Fibroblast of gingiva (primary cell): ENCODE data around the gene HLF.
A peak's percentile ranks its signal among the peaks of the same experiment; 100 is the strongest.

Experiments used
- DNase-seq: peaks from one replicate; pipeline ENCODE4 v3.0.0-alpha.2; 2011; ENCODE audit warnings: low read depth

The HLF gene

GRCh38 chr17:55264645-55265298 is at the start of gene HLF:
TSS of gene HLF (plus strand) at chr17:55264960. CDS start at chr17:55265485, 525 bp downstream.
- DNase-seq, result peak; percentile 71

- DNase-seq, result no peak
These were observed 49.0 kb upstream of the HLF start for GRCh38 chr17:55215711-55216110.

GRCh38 chr17:55216888-55217287 is 47.9 kb upstream of the HLF start:
- DNase-seq, result no peak

GRCh38 chr17:55219459-55219858 is 45.3 kb upstream of the HLF start:
- DNase-seq, result no peak

- peak; percentile 26 for DNase-seq
These were observed 44.8 kb upstream of the HLF start for GRCh38 chr17:55219934-55220333.

- DNase-seq, result no peak
These were observed 41.2 kb upstream of the HLF start for GRCh38 chr17:55223524-55223923.

- no peak for DNase-seq
These were observed 40.0 kb upstream of the HLF start for GRCh38 chr17:55224746-55225145.

- no peak for DNase-seq
These were observed 39.5 kb upstream of the HLF start for GRCh38 chr17:55225237-55225636.

- DNase-seq, result no peak
These were observed 36.0 kb upstream of the HLF start for GRCh38 chr17:55228683-55229192.

- no peak for DNase-seq
These were observed 35.5 kb upstream of the HLF start for GRCh38 chr17:55229276-55229675.

- no peak for DNase-seq
These were observed 34.0 kb upstream of the HLF start for GRCh38 chr17:55230716-55231115.

- no peak for DNase-seq
These were observed 30.9 kb upstream of the HLF start for GRCh38 chr17:55233840-55234239.

GRCh38 chr17:55236316-55236715 is 28.4 kb upstream of the HLF start:
- no peak for DNase-seq

GRCh38 chr17:55237268-55237667 is 27.5 kb upstream of the HLF start:
- no peak for DNase-seq

GRCh38 chr17:55237841-55238178 is 26.9 kb upstream of the HLF start:
- DNase-seq, result no peak

- peak; percentile 89 for DNase-seq
These were observed 26.4 kb upstream of the HLF start for GRCh38 chr17:55238179-55238930.

- DNase-seq, result no peak
These were observed 25.8 kb upstream of the HLF start for GRCh38 chr17:55238931-55239297.

- no peak for DNase-seq
These were observed 23.7 kb upstream of the HLF start for GRCh38 chr17:55241097-55241496.

GRCh38 chr17:55242476-55242875 is 22.3 kb upstream of the HLF start:
- no peak for DNase-seq

- DNase-seq, result no peak
These were observed 18.8 kb upstream of the HLF start for GRCh38 chr17:55245986-55246385.

- no peak for DNase-seq
These were observed 18.2 kb upstream of the HLF start for GRCh38 chr17:55246583-55246982.

GRCh38 chr17:55248077-55248476 is 16.7 kb upstream of the HLF start:
- no peak for DNase-seq

- no peak for DNase-seq
These were observed 14.9 kb upstream of the HLF start for GRCh38 chr17:55249861-55250260.

GRCh38 chr17:55254375-55254774 is 10.4 kb upstream of the HLF start:
- no peak for DNase-seq
